Measurements from ENCODE around the gene SLC44A1.

SLC44A1 gene

GRCh38 chr9:105244003-105244733, at the start of gene SLC44A1:
Gene SLC44A1 (plus strand): TSS chr9:105244651. CDS start chr9:105244869, 218 bp downstream.
- peak; percentile 84 to 89 (median 89) for DNase-seq (ENCODE audit: low read depth in 3 of 3)

GRCh38 chr9:105195259-105195658, 49.2 kb upstream of the SLC44A1 start:
- no peak for DNase-seq (ENCODE audit: low read depth in 3 of 3)

GRCh38 chr9:105198023-105198422, 46.4 kb upstream of the SLC44A1 start:
- DNase-seq (ENCODE audit: low read depth in 3 of 3): no peak

GRCh38 chr9:105198865-105199264, 45.6 kb upstream of the SLC44A1 start:
- DNase-seq (ENCODE audit: low read depth in 3 of 3): no peak

- no peak for DNase-seq (ENCODE audit: low read depth in 3 of 3)
Measured at GRCh38 chr9:105204416-105204815, 40.0 kb upstream of the SLC44A1 start.

- no peak for DNase-seq (ENCODE audit: low read depth in 3 of 3)
Measured at GRCh38 chr9:105205787-105206495, 38.5 kb upstream of the SLC44A1 start.

GRCh38 chr9:105206496-105206820, 38.0 kb upstream of the SLC44A1 start:
- no peak for DNase-seq (ENCODE audit: low read depth in 3 of 3)

- no peak for DNase-seq (ENCODE audit: low read depth in 3 of 3)
Measured at GRCh38 chr9:105206821-105207699, 37.4 kb upstream of the SLC44A1 start.

GRCh38 chr9:105216440-105217178, 27.8 kb upstream of the SLC44A1 start:
- no peak for DNase-seq (ENCODE audit: low read depth in 3 of 3)

- no peak for DNase-seq (ENCODE audit: low read depth in 3 of 3)
Measured at GRCh38 chr9:105218673-105219072, 25.8 kb upstream of the SLC44A1 start.

- no peak for DNase-seq (ENCODE audit: low read depth in 3 of 3)
Measured at GRCh38 chr9:105219291-105219805, 25.1 kb upstream of the SLC44A1 start.

- no peak for DNase-seq (ENCODE audit: low read depth in 3 of 3)
Measured at GRCh38 chr9:105220451-105220850, 24.0 kb upstream of the SLC44A1 start.

- no peak for DNase-seq (ENCODE audit: low read depth in 3 of 3)
Measured at GRCh38 chr9:105223544-105224140, 20.8 kb upstream of the SLC44A1 start.

GRCh38 chr9:105226055-105226454, 18.4 kb upstream of the SLC44A1 start:
- no peak for DNase-seq (ENCODE audit: low read depth in 3 of 3)

GRCh38 chr9:105232207-105232606, 12.2 kb upstream of the SLC44A1 start:
- DNase-seq (ENCODE audit: low read depth in 3 of 3): no peak

GRCh38 chr9:105233873-105234272, 10.6 kb upstream of the SLC44A1 start:
- no peak for DNase-seq (ENCODE audit: low read depth in 3 of 3)

GRCh38 chr9:105236261-105236660, 8.2 kb upstream of the SLC44A1 start:
- DNase-seq (ENCODE audit: low read depth in 3 of 3): no peak

GRCh38 chr9:105237246-105237645, 7.2 kb upstream of the SLC44A1 start:
- DNase-seq (ENCODE audit: low read depth in 3 of 3): no peak

- DNase-seq (ENCODE audit: low read depth in 3 of 3): no peak
Measured at GRCh38 chr9:105238302-105238701, 6.1 kb upstream of the SLC44A1 start.

- DNase-seq (ENCODE audit: low read depth in 3 of 3): no peak
Measured at GRCh38 chr9:105241356-105242043, 3.0 kb upstream of the SLC44A1 start.
